A673 (cell line): ENCODE measurements around the gene CDC14C. TPM values are rescaled to one million over a fixed set of nuclear protein-coding genes. Genes with fewer than 3 reads are reported as not detected.

ENCODE experiments used
- BruUV-seq: library from RNA; stranded (reverse); fragments of 400-500 nt; replicated peaks from 2 replicates; lab custom pipeline; 2021; lab: Mats Ljungman, UMichigan
- CTCF ChIA-PET: fragments of 300-600 bp; sonication (Branson Sonifier 250); formaldehyde crosslinking; loops from one replicate; lab custom pipeline; 2022; ENCODE audit warnings: antibody characterized with exemption; lab: Charles Lee
- POLR2A ChIA-PET: fragments of 300-600 bp; sonication (Branson Sonifier 250); formaldehyde crosslinking; loops from one replicate; lab custom pipeline; 2022; ENCODE audit warnings: antibody characterized with exemption; ENCODE audit not compliant: low non-redundant PET; lab: Charles Lee
- DNase-seq: peaks from one replicate; pipeline ENCODE4 v3.0.0-alpha.2; 2015; ENCODE audit warnings: low spot score
- H3K27ac ChIP-seq: fragments of 200-600 bp; sonication (generic); 2 replicates; pipeline ENCODE4 v1.5.1; 2016; ENCODE audit warnings: mixed run types, low read depth, mild to moderate bottlenecking, mixed read lengths, antibody characterized with exemption, low read length; ENCODE audit not compliant: poor library complexity, severe bottlenecking
- H3K27me3 ChIP-seq: fragments of 200-600 bp; sonication (generic); replicated peaks from 2 replicates; pipeline ENCODE4 v1.6.1; 2017; ENCODE audit warnings: mixed run types, low read depth, mild to moderate bottlenecking, mixed read lengths, antibody characterized with exemption, low read length; ENCODE audit not compliant: insufficient read depth, poor library complexity
- H3K36me3 ChIP-seq: fragments of 200-600 bp; sonication (generic); 2 replicates; pipeline ENCODE4 v1.6.1; 2016; ENCODE audit warnings: mixed run types, mild to moderate bottlenecking, mixed read lengths, antibody characterized with exemption, low read length; ENCODE audit not compliant: insufficient read depth, poor library complexity, severe bottlenecking
- H3K4me1 ChIP-seq: fragments of 200-600 bp; sonication (generic); 2 replicates; pipeline ENCODE4 v1.6.1; 2017; ENCODE audit warnings: mixed run types, mild to moderate bottlenecking, mixed read lengths, antibody characterized with exemption, low read length; ENCODE audit not compliant: insufficient read depth, poor library complexity, severe bottlenecking
- H3K4me3 ChIP-seq: fragments of 200-600 bp; sonication (generic); 2 replicates; pipeline ENCODE4 v1.5.1; 2016; ENCODE audit warnings: low read depth, mixed run types, mild to moderate bottlenecking, mixed read lengths, low read length; ENCODE audit not compliant: poor library complexity, severe bottlenecking
- H3K9me3 ChIP-seq: fragments of 200-600 bp; sonication (generic); 2 replicates; pipeline ENCODE4 v1.6.1; 2016; ENCODE audit warnings: mixed run types, low read depth, mild to moderate bottlenecking, mixed read lengths, antibody characterized with exemption, low read length; ENCODE audit not compliant: poor library complexity, severe bottlenecking
- EZH2 ChIP-seq: fragments of 200-600 bp; sonication (generic); IDR thresholded peaks from 2 replicates; pipeline ENCODE4 v1.6.1; 2017; ENCODE audit warnings: borderline replicate concordance, low read depth, mild to moderate bottlenecking, mixed read lengths, antibody characterized with exemption, low read length; ENCODE audit not compliant: poor library complexity, severe bottlenecking
- intact Hi-C: fragments of 100-400 bp; cut with micrococcal nuclease; formaldehyde crosslinking; loops from one replicate; pipeline ENCODE4 v1.10.0; 2022; ENCODE audit not compliant: unreplicated experiment
- total RNA-seq: library from RNA; stranded (reverse); gene quantifications from 2 replicates; pipeline ENCODE4 v1.2.3, GENCODE V29; 2021
- TF ChIP-seq, protein P1 (sequence below): fragments of 300-800, 200-600 bp; sonication (generic); conservative IDR thresholded peaks from 2 replicates; pipeline ENCODE4 v1.5.1; 2017; ENCODE audit warnings: low read depth, mild to moderate bottlenecking, antibody characterized with exemption, low read length, moderate library complexity, mixed read lengths

The CDC14C gene
- total RNA-seq, 1 experiment from 2014 or later: not detected

DNA sequence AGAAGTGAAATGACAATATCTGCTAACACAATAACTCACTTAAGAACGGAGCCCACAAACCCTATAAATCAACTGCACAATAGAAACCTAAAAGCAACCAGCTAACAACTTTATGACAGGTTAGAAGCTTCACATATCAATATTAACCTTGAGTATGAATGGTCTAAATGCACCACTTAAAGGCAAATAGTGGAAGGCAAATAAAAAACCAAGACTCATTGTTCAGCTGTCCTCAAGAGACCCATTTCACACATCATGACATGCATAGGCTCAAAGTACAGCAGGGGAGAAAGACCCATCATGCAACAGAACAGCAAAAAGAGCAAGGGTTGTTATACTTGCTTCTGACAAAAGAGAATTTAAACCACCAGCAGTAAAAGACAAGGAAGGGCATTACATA, 46.8 kb downstream of the CDC14C start:
- no peak overlapping the region for H3K4me3 ChIP-seq
- intact Hi-C loops: no loop called here
- no TSS peak for BruUV-seq
- ChIA-PET POLR2A (no interaction called here), CTCF (no interaction called here)
- no peaks in the 10 kb centered on the region for H3K4me1 ChIP-seq
- peaks cover 4% of the 10 kb centered on the region for H3K9me3 ChIP-seq
- no peaks in the 10 kb centered on the region for H3K27me3 ChIP-seq
- TF ChIP-seq, protein P1, sequence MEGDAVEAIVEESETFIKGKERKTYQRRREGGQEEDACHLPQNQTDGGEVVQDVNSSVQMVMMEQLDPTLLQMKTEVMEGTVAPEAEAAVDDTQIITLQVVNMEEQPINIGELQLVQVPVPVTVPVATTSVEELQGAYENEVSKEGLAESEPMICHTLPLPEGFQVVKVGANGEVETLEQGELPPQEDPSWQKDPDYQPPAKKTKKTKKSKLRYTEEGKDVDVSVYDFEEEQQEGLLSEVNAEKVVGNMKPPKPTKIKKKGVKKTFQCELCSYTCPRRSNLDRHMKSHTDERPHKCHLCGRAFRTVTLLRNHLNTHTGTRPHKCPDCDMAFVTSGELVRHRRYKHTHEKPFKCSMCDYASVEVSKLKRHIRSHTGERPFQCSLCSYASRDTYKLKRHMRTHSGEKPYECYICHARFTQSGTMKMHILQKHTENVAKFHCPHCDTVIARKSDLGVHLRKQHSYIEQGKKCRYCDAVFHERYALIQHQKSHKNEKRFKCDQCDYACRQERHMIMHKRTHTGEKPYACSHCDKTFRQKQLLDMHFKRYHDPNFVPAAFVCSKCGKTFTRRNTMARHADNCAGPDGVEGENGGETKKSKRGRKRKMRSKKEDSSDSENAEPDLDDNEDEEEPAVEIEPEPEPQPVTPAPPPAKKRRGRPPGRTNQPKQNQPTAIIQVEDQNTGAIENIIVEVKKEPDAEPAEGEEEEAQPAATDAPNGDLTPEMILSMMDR: no peak
- TF ChIP-seq EZH2: no peak
- DNase-seq: no peak
- no peak overlapping the region for H3K27ac ChIP-seq
- no peaks in the 10 kb centered on the region for H3K36me3 ChIP-seq

DNA sequence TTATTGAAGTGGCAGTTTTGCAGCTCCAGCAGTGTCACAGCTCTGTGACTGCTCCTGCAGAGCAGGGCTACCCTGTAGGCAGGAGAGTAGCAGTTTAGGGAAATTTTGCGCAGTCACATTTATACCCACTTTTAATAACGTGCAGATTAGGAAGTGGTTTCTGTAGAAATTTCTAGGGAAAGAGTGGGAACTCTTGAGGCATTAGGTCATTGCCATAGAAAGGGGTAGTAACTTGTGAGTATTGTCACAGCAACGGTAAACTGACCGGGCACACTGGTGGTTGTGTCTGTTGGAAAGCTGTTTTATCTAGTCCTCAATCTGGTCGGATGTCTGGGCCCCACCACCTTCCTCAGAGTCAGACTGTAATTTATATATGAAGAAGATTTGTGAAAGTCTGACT, 51.9 kb downstream of the CDC14C start:
- Histone ChIP-seq H3K27ac (no peak overlapping the region), H3K4me1 (no peaks in the 10 kb centered on the region), H3K9me3 (no peaks in the 10 kb centered on the region), H3K4me3 (no peak overlapping the region), H3K27me3 (no peaks in the 10 kb centered on the region), H3K36me3 (no peaks in the 10 kb centered on the region)
- ChIA-PET POLR2A (no interaction called here), CTCF (no interaction called here)
- no peak for DNase-seq
- BruUV-seq: no TSS peak
- intact Hi-C loops: no loop called here
- TF ChIP-seq, protein P1: no peak
- TF ChIP-seq EZH2: no peak

DNA sequence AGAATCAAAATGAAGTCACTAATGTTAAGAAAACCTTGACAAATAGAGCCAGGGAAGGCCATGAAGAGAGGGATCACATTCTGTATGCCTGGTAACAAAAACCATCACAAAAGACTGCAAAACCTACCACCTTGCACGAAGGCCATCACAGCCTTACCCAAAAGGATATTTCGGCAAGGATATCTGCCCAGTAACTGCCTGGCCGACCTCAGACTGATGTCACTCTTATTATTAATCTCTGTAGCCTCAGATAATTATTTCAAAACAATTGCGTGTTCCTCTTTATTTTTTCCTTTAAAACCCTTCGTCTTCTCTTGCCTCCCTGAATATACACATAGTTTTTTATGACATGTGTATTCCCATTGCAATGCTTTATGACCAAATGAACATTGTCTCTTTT, 52.5 kb downstream of the CDC14C start:
- no peak for DNase-seq
- ChIA-PET CTCF (no interaction called here), POLR2A (no interaction called here)
- Histone ChIP-seq H3K27ac (no peak overlapping the region), H3K27me3 (no peaks in the 10 kb centered on the region), H3K9me3 (no peaks in the 10 kb centered on the region), H3K36me3 (no peaks in the 10 kb centered on the region), H3K4me3 (no peak overlapping the region), H3K4me1 (no peaks in the 10 kb centered on the region)
- TF ChIP-seq, protein P1: no peak
- no peak for TF ChIP-seq EZH2
- intact Hi-C loops: no loop called here
- no TSS peak for BruUV-seq
